ENCODE data around the gene FHIT.

- TF ChIP-seq EZH2 (IDR thresholded peaks at IDR 0.05; ENCODE audit: insufficient read depth, poor library complexity, severe bottlenecking) = no peak
- no peak for TF ChIP-seq EZH2phosphoT487 (IDR thresholded peaks at IDR 0.05; ENCODE audit: insufficient read depth, low read depth)
Measured at GRCh38 chr3:60028233-60028632, 1223.0 kb downstream of the FHIT start.

Measured in GM23248 (cell line).